HG03196 (cell line): ENCODE measurements around the gene PREX1.

Source experiments
- ATAC-seq: cut with Tn5 transposase; IDR thresholded peaks from one replicate; pipeline ENCODE4 v1.9.1; 2021; ENCODE audit not compliant: unreplicated experiment

The PREX1 gene

DNA sequence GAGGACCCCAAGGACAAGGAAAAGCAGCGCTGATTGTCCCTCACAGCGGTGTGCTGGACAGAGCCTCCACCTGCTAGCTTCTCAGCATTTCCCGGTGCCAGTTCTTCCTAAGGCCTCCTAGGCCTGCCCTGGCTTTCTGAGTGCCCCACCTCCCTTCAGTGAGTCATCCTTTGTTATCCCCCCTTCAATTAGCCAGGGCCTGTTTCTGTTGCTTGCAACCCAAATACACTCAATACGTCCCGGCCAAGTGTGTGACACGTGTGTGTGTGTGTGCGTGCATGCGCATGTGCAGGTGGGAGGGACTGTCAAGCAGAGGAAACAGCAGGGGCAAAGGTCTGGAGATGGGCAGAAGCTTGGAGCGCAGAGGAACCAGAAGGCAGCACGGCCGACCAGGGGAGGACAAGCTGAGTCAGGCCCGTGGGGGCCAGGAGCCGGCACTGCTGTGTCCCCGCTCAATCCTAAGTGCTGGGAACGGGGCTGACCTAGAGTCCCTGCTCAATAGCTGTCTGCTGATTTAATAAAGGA is 159.8 kb downstream of the PREX1 start:
- ATAC-seq = no peak

DNA sequence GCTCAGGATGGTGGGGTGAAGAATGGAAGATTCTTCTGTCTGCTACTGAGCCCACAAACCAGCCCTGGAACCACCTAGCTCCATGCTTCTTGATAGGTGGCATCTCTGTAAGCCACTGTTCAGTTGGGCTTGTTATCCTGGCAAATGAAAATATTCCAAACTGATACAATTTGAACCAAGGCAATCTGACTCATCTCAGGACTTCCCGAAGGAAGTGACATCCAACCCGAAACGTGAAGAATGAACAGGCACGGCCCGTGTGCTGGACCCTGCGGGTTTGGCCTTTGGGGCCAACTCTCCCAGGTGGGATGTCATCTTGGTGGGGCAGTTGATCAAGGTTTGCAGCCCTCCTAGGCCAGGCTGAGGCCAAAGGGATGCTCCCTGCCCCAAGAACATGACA is 160.3 kb downstream of the PREX1 start:
- no peak for ATAC-seq

DNA sequence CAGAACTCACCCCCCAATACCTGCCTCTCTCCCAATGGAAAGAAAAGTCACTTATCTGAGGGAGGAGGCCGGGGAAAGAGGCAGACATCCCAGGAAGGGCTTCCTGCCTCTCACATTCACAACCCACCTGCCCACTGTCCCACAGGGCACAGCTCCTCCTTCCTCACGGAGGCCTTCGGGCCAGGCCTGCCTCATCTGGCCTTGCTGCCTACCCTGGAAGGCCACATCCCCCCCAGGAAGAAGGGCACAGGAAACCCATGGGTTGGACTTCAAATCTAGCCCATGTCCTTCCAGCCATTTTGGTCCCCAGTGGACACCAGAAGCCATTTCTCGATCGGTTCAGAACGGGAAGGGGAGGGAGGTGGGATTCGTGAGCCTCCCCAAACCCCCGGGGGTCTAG is 162.0 kb downstream of the PREX1 start:
- ATAC-seq = no peak

DNA sequence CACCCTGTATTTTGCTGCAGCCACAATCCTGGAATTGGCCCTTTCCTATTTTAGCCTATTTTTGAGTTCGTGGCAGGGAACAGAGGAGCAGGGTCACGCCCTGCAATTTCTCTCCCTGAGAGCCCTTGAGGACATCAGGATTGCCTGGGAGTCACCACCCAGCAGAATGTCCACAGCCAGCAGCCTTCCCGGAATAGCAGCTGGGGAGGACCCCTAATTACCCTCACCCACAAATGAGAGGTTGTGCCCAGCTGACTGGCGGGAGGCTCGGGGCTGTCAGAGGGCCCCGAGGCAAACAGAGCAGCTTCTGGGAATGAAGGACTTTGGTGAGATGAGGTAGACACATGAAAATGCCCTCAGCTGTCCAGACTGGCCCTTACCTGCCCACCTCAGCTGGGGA is 165.1 kb downstream of the PREX1 start:
- ATAC-seq = no peak

DNA sequence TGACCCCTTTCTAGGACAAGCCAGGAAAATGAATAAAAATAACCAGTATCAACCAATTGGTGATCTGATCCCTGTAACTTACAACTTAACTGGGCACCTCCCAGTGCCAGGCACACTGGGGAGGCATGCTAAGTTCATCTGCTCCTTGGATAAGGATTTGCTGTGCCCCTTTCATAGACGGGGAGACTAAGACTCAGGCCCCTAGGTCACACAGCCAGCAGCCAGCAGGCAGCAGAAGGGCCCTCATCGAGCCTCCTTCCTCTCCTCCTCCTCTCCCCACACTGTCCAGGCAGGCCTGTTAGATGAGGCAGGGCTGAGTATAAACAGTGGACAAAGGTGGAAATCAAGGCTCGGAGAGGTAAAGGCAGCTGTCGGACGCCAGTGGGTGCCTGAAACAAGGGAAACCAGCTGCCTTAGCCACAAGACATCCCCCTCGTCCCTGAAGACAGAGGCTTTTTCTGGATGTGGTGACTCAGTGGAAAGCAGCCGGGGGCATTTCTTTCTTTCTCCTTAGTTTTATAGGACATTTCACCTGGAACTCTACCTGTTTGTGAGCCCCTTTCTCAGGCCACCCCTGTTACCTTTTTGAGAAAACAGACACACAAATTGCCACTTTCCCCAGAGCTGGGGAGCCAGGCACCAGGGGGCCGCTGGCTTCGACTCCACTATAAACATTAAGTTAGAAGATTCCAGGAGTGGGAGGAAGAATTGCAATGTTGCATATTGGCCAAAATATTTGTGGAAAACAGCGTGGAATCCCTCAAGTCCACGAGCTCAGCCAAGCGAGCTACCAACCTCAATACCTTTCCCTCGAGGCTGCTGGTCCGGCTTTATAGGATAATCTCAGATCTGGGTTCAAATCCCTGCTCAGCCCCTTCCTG is 166.0 kb downstream of the PREX1 start:
- no peak for ATAC-seq

DNA sequence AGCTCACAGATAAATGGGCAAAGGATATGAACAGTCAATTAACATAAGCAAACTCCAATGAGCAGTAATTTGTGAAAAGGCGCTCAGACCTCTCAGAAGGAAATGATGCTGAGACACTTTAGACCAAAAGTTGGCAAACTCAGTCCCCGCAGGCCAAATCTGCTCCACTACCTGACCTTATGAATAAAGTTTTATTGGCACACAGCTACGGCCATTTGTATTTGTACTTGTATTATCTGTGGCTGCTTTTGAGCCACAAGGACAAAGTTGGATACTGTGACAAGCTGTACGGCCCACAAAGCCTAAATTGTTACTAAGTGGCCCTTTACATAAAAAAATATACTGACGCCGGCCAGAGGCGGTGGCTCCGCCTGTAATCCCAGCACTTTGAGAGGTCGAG is 167.0 kb downstream of the PREX1 start:
- no peak for ATAC-seq

DNA sequence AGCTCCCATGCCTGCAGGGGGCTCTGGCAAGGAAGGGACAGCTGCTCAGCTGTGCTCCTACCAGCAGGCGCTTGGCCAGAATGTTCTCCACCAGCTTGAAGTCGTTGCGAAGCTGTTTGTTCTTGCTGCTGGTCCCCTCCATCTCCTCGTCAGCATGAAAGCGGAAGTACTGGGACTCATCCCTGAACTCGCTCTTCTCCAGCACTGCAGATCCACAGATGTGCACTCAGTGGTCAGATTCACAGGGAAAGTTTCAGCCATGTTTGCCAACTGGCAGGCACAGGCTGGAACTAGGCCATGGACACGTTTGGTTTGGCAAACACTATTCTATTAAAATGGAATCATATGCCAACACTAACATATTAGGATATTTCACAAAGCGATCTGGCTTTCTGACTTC is 167.9 kb downstream of the PREX1 start:
- ATAC-seq = no peak

DNA sequence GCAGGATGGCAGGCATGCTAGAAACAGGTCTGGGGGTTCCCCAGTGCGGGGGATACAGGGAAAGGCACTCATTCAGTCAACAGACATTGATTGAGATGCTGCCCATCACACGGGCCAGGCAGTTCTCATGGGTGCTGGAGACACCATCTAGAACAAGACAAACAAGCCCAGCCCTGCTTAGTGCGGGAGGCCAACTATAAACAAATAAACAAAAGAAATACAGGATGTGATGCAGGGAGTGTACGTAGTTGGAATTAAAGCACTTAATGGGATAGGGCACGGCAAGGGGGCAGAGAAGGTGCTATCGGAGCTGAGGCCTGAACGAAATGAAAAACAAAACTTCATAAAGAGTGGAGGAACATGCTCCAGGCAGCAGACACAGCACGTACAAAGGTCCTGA is 169.3 kb downstream of the PREX1 start:
- no peak for ATAC-seq

DNA sequence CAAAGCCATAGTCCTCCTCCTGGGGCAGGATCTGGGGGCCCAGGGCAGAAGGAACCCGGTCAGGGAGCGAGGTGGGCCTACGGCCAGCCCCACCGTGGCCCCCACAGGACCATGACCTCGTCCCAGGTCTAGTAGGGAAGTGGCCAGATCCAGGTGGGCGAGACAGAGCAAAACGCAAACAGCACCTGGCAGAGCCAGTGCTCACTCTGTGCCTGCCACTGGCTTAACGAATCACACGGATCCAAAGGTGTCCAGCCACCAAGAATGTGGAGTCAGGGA is 169.7 kb downstream of the PREX1 start:
- no peak for ATAC-seq

DNA sequence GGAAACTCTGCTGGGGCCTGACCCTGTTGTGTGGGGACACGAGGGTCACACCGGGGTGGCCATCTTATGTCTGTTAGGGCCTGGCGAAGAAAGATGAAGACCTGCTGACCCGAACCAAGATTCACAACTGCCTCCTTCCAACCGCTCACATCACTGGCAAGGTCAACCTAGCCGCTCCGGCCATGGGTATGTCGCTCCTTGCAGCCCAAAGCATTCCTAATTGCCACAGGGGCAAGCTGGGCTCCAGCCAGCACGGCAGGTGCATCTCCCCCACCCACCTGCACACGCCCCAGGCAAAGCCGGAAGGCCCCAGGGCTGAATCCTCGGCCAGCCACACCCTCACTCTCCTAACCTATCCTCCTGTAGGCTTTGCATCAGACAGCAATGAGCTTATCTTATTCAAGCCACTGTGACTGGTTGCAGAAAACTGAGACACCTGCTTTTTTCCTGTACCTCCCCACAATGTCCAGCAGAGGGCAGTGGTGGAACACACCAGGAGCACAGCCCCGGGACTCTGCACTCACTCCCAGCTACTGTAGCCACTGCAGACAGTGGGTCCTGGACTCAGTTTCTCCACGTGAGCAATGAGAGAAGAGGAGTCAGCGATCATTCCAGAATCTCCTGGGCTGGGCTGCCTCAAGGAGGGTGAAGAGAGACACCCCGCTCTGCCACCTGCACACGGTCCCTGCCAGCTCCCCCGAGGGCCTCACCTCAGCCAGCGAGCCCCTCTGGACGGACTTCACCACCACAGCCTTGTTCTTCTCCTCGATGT is 170.2 kb downstream of the PREX1 start:
- ATAC-seq = no peak

DNA sequence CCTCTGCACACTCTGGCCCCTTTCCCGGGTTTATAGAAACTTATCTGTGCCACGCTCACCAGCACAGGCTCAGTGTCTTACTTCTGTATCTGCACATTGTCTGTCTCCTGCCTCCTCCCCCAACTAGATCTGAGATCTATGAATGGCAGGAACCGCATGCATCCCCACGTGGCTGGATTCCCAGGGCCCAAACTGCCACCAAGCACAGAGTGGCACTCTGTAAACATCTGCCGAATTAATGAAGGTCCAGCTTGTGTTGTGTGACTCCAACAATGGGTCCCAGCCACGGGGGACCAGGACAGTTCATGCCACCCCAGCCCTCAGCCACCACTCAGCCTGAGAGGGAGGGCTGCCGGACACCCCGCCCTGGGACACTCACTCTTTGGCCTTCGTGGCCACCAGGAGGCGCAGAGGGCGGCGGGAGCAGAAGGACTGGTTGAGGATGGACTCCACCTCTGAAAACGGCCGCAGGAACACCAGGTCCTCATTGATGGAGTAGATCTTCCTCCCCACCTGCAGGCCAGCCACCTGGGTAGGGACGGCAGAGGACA is 171.1 kb downstream of the PREX1 start:
- no peak for ATAC-seq

DNA sequence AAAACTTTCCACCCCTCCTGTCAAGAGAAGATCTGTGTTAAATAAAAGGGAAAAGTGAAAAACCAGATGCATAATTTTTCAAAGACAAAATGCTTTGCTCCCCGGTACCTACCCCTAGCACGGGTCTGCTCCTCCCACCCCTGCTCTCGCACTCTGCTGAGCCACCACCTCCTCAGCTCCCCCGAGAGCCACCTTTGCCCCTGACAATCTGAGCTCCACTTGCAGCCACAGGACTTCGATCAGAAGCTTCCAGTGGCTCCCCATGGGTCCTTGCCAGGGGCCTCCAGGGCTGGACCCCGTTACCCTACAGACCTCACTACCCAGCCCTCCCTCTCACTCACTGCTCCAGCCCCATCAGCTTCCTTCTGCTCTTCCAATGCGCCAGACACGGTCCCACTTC is 171.7 kb downstream of the PREX1 start:
- no peak for ATAC-seq

DNA sequence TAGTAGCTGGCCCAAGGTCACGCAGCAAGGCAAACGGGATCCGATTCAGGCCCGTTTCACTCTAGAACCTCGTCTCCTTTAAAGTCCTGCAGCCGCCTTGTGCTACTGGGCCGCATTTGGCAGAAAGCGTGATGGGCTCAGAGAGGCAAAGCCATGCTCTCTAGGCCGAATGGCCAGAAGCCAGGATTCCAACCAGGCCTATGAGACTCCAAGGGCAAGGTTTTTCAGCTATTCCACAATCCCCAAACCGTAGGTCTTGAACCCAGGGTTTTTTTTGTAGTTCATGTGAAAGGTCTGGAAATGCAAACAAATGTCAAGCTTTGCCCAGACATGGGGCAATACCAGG is 174.1 kb downstream of the PREX1 start:
- ATAC-seq = no peak

DNA sequence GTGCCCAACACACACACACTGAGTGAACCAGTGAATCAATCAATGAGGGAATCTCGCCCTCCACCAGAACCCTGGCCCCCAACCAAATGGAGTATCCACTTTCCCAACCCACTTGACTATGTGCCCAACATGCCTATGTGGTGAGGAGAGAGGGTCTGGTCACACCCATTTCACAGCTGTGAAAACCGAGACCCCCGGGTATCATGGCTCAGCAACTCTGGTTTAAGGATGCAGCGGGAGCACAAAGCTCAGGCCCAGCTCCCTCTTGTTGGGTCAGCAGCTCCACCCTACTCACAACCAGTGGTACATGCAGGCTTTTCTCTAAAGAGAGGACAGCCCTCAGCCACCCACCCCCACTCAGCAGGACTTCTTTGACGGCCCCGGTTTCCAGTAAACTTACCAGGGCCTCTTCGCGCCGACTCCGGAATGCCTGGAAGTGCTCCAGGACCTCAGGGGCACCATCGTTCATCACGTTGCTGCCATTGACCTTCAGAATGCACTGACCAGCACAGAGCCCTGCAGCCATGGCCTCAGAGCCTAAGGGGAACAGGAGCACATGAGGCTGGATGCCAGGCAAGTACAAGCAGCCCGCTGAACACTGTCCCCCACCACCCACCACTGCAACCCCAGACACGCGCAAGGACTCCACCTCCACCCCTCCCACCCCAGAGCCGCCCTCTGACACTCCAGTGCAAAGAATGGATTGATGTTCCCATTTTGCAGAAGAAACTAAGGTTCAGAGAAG is 174.7 kb downstream of the PREX1 start:
- ATAC-seq = no peak

DNA sequence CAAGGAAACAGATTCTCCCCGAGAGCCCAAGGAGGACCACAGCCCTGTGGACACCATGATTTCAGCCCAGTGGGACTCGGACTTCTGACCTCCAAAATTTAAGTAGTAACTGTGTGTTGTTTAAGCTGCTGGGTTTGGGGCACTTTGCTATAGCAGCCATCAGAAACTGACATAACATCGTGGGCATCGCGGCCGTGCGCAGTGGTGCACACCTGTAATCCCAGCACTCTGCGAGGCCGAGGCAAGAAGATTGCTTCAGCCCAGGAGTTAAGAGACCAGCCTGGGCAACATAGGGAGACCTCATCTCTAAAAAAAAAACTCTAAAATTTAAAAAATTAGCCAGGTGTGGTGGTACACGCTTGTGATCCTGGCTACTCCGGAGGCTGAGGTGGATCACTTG is 175.8 kb downstream of the PREX1 start:
- no peak for ATAC-seq

DNA sequence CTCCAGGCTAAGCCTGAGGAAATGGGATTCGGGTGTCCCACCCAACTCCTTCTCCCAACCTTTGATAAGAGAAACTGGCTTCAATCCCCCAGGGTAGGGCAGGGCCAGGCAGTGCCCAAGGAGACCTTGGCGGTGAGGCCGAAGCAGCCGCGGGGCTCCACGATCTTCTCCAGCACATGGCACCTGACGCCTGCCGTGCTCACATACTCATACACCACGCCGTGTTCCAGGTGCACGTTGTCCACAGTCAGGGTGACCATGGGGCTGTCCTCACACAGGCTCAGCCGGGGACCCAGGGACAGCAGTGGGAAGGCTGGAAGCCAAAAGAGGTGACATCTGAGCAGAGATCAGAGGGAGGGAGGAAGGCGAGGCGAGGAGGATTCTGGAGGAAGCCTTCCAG is 176.5 kb downstream of the PREX1 start:
- no peak for ATAC-seq

DNA sequence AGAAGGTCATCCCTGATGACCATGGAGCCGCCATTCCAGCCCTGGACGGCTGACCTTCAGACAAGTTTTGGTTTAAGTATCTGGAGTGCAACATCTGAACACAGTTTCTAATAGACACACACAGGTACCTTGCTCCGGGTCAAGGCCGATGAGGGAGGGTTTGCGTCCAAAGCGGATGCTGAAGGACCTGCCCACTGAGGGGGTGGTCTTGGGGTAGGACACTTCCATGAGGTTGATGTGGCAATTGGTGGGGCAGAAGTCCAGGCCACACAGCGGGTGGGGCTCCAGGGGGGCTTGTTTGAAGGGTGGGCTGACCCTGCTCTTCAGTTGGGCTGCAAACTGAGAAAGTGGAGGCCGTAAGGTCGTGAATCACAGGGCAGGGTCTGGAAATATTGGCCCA is 177.9 kb downstream of the PREX1 start:
- no peak for ATAC-seq

DNA sequence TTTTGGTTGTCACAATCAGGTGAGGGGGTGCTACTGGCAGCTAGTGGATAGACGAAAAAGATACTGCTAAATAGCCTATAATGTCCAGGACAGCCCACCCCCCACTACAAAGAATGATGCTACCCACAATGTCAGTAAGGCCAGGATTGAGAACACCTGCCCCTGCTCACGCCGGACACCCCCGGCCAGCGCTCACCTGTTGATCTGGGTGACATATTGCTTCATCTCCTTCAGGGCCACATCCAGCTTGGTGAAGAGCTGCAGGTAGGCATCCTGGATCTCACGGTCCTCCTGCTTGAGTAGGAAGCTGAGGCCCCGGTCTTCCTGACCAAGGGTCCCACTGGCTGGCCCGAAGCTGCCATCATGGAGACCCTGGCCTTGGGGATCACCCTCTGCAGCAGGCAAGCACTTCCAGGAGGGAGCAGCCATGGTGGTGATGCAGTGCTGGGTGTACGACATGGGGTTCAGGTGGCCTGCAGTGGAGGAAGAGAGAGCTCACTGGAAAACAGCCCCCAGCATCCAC is 178.6 kb downstream of the PREX1 start:
- no peak for ATAC-seq

DNA sequence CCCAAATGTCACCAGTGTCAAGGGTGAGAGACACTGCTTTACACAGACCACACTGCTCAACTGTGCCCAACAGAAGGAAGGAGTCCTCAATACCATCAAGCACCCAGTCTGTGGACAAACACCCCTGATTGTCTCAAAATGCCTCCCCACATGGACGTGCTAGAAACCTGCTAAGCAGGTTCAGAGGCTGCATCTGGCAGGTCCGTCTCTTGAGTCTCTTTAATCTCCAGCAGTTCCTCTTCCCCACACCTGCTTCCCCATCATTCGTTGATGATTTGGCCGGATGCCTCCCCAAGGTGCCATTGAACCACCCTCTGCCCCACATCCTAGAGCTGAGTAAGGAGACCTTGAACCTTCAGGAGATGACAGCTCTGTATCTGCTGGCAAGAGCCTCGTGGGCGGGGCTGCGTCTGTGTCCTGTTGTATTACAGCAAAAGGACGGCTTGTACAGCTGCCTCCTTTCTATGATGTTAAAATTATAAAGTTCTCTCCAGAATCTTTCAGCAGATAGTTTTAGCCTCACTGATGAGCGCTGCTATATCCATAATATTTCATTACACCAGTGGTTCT is 179.2 kb downstream of the PREX1 start:
- no peak for ATAC-seq

DNA sequence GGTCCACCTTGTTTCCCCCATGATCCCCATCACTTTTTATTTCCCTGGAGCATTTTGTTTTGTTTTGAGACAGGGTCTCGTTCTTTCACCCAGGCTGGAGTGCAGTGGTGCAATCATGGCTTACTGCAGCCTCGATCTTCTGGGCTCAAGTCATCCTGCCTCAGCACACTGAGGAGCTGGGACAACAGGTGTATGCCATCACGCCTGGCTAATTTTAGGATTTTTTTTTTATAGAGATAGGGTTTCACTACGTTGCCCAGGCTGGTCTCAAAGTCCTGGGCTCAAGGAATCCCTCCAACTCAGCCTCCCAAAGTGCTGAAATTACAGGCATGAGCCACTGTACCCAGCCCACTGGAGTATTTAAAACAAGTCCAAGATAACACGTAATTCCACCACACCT is 179.9 kb downstream of the PREX1 start:
- no peak for ATAC-seq

DNA sequence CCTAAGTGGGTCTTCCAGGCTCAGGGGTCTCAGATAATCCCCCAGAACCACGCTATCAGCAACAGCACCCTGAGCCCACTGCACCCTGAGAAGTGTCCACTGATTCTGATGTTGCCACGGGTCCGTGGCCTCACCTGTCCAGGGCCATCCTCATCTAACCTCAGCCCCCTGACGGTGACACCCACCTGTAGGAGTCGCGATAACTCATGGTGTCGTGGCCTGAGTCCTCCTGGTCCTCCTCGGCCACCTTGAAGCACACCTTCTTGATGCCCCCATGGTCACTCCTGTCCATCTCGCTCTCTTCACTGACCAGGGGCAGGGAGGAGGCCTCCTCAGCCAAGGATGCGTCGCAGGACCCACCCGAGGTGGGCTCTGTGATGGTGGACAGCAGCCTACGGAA is 182.1 kb downstream of the PREX1 start:
- ATAC-seq = no peak
